Activated CD4-positive, alpha-beta T cell treated with anti-CD3 and anti-CD28 coated beads for 24 hours (primary cell): ENCODE results near the gene PXMP4.

Experiments used
- DNase-seq, 2 donors: peaks; one replicate each; pipeline ENCODE4 v3.0.0-alpha.2; 2020; ENCODE audit warnings: low read depth in 2 of 2

PXMP4 gene

DNA sequence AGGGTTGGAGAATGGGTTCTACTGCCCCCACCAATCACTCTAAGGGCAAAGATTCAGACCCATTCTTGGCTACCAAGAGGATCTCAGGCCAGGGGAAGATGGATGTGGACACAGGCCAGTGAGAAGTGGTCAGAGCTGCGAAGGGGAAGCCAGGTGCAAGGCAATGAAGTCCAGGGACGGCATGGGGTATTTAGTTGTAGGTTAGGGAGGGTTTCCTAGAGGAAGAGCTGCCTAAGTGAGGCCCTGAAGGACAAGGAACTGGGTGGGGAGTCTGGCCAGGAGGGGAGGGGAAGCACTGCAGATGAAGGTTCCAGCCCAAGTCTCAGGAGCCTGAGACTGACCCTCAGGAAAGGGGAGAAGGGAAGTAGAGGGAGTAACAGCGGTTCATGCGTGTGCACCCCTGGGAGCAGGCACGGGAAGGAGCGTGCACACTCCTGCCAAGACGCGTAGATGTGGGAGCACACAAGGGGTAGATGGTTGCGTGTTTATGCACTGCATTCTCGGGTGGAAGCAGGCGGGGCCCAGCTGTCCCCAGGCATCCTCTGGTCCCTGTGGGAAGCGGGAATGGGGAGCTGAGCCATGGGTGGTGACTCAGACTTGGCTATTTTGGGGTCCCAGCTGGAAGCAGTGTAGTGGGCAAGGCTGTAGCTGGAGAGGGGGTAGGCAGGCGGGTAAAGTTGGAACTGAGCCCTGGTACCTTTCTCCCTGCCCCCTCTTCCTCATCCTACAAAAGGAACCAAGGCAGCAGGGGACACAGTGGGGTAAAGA lies 50.1 kb downstream of the PXMP4 start:
- DNase-seq: no peak

DNA sequence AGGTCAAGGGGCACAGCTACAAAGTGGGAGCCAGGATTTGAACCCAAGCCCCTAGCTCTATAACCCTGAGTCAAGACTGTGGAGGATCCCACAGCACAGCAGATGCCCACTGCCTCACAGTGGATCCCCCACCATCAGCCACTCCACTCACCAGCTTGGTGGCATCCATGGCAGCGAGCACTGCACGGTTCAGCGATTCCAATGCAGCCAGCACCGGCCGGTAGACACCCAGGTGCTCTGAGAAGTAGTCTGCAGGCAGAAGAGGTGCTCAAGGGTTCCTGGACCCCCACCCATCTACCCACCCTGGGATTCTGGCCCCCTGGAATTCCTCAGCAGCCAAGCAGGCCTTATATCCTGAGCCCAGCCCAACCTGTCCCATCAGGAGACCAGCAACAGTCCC lies 50.9 kb downstream of the PXMP4 start:
- no peak for DNase-seq

DNA sequence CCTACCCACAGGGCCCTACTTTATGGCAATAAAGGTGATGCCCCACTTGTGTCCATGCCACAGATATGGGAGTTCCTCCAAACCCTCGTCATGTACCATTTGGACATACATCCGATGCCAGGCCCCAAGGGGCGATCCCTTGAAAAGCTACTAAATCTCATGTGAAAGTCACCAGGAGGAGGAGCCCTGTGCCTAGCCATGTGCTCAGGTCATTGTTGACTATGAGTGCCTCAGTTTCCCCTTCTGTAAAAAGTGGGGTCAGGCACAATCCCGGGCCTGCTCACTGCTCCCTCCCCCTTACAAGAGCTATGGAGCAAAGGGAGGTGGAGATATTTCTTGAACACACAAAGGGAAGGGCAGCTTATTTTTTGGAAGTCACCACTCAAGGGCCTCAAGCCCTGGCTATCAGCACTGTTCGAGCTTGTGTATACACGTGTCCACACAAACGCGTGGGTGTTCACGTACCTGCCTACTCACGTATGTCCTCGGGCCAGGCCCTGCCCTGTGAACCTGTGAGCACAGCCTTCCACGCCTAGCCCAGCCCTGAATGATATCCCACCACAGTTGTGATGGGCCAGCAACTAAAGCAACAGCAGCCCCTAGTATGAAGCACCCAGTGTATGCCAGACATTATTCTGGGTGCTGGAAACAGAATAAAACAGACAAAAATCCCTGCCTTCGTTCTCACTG lies 51.5 kb downstream of the PXMP4 start:
- DNase-seq: no peak

DNA sequence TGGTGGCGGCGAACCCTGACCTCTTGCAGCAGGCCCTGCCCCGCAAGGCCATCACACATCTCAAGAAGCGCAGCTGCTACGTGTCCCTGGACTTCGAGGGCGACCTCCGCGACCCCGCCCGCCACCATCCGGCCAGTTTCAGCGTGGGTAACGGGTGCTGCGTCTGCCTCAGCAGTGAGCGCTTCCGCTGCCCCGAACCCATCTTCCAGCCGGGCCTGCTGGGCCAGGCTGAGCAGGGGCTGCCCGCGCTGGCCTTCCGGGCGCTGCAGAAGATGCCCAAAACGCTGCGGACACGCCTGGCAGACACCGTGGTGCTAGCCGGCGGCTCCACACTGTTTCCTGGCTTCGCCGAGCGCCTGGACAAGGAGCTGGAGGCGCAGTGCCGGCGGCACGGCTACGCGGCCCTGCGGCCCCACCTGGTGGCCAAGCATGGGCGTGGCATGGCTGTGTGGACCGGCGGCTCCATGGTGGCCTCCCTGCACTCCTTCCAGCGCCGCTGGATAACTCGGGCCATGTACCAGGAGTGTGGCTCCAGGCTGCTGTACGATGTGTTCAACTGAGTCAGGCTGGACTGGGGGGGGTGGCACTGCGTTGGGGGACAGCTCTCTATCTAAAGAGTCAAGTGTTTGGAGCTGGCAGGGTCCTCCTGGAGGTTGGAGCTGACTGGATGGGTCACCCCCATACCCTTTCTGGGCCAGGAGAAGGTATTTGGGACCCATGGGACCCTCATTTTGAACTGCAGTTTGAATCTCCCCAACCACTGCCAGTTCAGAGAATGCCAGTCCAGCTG lies 52.2 kb downstream of the PXMP4 start:
- peak; percentile 69 for DNase-seq

DNA sequence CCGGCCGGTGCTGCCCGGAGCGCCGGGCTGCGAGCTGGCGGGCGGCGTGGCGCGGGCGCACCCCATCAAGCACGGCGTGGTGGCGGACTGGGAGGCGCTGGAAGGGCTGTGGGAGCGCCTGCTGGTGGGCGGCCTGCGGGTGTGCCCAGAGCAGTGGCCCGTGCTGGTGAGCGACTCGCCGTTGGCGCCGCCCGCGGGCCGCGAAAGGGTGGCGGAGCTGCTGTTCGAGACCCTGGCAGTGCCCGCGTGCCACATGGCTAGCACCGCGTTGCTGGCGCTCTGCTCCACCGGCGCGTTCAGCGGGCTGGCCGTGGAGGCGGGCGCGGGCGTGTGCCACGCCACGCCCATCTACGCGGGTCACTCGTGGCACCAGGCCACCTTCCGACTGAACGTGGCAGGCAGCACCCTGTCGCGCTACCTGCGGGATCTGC lies 52.9 kb downstream of the PXMP4 start:
- peak in 1 of 2 donors; percentile 30 for DNase-seq

GRCh38 chr20:33666293-33667244 lies 53.5 kb downstream of the PXMP4 start, which contains the start of gene ACTL10:
ACTL10 (plus strand) TSS chr20:33666943; CDS start chr20:33667498, 555 bp downstream.
- peak; percentile 75 to 87 for DNase-seq

DNA sequence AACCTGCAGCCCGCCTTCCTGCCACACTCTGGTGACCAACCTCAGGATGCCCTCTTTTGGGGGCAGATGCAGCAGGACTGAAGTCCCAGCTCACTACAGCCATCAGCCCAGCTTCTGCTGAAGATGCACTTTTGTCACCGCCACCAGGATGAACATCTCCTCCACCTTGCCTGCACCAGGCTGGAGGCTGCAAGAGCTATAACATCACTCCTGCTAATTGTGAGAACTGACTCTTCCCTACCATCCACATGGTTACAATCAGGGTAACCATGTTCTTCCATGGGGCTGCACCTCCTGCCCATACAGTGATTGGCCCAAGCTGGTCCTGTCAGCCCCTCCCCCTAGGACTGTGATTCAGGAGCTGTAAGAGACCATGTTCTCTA lies 55.4 kb downstream of the PXMP4 start:
- no peak for DNase-seq

DNA sequence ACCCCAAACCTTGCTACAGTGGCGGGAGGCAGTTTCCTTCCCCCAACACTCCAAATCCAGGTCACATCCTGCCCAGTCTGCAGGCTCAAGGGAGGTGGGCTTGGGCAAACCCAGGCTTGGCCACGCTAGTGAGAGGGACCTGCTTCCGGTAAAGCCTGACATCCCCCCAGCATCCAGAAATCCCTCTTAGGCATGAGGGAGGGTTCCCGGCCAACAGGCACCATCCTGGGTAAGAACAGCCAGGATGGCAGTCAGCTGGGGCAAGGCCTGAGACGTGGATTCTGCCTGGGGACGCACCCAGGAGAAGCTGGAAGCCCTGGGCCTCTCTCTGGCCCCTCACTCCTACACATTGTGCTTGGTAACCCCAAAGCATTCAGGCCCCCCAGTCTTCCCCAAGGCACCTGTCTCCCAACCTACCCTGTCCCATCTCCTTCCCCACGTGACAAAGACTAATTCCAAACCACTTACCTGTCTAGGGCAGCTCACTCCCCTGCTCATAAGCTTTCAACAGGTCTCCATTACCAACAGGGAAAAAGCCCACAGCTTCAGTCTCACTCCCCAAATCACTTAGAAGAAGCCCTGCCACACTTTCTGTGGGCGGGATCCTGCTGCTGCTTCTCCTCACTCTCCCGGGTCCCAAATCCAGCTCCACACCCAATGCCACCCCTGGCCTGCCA lies 55.9 kb downstream of the PXMP4 start:
- DNase-seq: no peak

- DNase-seq: peak; percentile 73 to 82
Observed at GRCh38 chr20:33663161-33664084, 56.7 kb downstream of the PXMP4 start.

DNA sequence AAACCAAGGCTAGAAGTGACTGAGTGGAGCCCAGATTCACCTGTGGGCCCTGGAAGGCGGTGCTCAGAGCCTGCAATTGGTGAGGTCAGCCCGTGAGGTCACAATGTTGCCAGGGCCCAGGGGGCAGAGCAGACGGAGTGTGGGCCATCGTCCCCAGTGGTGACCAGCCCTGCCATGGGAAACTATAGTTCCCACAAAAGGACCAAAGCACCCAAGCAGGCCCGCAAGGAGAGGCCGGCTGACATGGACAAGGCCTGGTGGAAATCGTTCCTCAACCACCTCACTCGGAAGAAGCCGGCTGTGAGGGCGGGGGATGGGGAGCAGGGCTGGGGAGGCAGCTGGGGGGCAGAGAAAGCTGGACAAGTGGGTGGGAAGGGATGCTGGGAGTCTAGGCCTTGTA lies 57.9 kb downstream of the PXMP4 start, which contains the start of gene C20orf144:
Gene C20orf144 (plus strand): TSS at position 156 of the 400 bp plus-strand sequence. CDS start 19 bp downstream, at position 175.
- no peak for DNase-seq

- no peak for DNase-seq
Observed at GRCh38 chr20:33660685-33661058, 59.4 kb downstream of the PXMP4 start.

- no peak for DNase-seq
Observed at GRCh38 chr20:33660035-33660684, 60.0 kb downstream of the PXMP4 start.

DNA sequence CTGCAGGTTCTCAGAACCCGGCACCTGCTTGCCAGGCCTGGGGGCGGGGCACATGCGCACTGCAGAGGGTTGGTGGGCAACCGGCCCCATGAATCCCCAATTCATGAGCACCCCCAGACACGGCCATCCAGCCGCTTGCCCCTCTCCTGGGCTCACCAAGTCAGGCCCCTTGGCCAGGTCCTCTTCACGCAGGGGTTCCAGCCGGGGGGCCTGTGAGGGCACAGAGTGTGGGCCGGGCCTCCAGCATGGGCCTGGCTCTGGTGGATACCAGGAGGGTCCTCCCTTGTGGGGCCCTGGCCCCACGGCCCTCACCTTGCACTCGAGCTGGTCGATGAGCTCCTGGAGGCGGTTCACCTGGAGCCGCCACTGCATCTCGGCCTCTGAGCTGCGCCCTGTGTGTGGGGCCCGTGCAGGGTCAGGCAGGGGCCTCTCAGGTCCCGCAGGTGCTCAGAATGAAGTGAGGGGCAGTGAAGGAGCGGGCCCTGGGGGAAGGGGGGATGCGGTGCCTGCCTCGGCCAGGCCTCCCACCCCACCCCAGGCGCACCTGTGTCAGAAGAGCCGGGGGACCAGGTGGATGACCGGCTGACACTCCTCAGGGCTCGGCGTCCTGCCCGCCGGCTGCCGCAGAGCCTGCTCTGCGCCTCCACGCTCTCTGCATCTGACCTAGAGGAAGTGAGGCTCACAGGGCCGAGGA lies 60.6 kb downstream of the PXMP4 start:
- DNase-seq: no peak

DNA sequence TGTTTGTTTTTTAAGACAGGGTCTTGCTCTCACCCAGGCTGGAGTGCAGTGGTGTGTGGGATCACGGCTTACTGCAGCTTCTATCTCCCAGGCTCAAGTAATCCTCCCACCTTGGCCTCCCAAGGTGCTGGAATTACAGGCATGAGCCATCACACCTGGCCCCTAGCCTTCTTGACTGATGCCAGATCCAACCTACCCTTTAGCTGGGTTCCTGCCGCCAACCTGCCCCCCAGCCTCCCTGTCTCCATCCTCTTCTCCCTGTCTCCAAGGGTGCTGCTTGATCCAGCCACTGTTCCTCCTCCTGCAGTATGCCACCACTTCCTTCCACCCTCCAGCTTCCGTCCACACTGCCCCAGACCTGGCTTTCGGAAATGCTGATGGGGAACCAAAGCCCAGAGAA lies 61.2 kb downstream of the PXMP4 start:
- DNase-seq: no peak

GRCh38 chr20:33658510-33658909 lies 61.6 kb downstream of the PXMP4 start:
- DNase-seq: no peak

GRCh38 chr20:33657704-33658095 lies 62.4 kb downstream of the PXMP4 start:
- no peak for DNase-seq

GRCh38 chr20:33656783-33657703 lies 63.1 kb downstream of the PXMP4 start:
- DNase-seq: no peak
